HG02870 (cell line): Measurements from ENCODE around the gene NBPF14.
"Not testable (repeated sequence)": the region's sequence is repeated elsewhere in the genome, so short reads cannot be mapped to it uniquely, and the experiment has no call there.

ENCODE experiments used
- ATAC-seq: cut with Tn5 transposase; IDR thresholded peaks from one replicate; pipeline ENCODE4 v1.9.1; 2021; ENCODE audit warnings: mild to moderate bottlenecking, moderate library complexity; ENCODE audit not compliant: unreplicated experiment

The NBPF14 gene, protein sequence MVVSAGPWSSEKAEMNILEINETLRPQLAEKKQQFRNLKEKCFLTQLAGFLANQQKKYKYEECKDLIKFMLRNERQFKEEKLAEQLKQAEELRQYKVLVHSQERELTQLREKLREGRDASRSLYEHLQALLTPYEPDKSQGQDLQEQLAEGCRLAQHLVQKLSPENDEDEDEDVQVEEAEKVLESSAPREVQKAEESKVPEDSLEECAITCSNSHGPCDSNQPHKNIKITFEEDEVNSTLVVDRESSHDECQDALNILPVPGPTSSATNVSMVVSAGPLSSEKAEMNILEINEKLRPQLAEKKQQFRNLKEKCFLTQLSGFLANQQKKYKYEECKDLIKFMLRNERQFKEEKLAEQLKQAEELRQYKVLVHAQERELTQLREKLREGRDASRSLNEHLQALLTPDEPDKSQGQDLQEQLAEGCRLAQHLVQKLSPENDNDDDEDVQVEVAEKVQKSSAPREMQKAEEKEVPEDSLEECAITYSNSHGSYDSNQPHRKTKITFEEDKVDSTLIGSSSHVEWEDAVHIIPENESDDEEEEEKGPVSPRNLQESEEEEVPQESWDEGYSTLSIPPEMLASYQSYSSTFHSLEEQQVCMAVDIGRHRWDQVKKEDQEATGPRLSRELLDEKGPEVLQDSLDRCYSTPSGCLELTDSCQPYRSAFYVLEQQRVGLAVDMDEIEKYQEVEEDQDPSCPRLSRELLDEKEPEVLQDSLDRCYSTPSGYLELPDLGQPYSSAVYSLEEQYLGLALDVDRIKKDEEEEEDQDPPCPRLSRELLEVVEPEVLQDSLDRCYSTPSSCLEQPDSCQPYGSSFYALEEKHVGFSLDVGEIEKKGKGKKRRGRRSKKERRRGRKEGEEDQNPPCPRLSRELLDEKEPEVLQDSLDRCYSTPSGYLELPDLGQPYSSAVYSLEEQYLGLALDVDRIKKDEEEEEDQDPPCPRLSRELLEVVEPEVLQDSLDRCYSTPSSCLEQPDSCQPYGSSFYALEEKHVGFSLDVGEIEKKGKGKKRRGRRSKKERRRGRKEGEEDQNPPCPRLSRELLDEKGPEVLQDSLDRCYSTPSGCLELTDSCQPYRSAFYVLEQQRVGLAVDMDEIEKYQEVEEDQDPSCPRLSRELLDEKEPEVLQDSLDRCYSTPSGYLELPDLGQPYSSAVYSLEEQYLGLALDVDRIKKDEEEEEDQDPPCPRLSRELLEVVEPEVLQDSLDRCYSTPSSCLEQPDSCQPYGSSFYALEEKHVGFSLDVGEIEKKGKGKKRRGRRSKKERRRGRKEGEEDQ (N-terminal part only)

DNA sequence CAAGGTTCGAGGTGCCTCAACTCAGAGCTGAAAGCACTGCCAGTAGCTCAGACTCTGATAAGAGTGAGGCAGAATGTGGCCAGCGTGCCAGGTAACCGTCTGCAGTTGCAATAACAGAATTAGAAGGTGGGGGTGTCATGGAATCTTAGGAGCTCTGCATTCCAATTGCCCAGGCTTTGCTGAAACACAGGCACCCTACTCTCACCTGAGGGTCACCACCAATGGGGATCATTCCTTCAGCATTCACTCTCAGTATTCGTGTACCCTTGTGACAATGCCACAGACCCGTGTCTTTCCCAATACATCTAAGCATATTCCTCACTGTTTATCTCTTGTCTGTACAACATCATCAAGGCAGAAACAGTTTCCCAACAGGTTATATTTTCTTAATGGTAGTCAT lies at the start of gene NBPF14:
Gene NBPF14 (minus strand): TSS at position 101 of the 400 bp plus-strand sequence. CDS start 294 bp downstream, outside the sequence.
- ATAC-seq, result not testable (repeated sequence)

DNA sequence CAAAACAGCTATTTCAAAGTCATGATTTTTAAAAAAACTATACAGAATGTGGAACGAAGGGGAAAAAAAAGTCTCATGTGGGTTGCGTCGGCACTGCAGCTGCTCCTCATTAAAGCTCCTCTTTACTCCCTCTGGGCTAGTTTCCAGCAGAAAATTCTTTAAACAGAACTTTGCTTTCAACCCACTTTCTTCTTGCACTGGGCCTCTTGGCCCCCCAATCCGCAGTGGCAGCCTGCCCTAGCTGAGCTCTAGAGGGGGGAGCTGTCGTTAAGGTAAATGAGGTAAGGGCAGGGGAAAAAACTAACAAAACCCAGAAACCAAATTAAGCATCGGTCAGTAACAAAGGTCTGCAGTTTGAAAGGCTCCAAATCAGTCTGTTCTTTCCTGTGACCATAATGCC lies 29.6 kb upstream of the NBPF14 start:
- ATAC-seq, result not testable (repeated sequence)

DNA sequence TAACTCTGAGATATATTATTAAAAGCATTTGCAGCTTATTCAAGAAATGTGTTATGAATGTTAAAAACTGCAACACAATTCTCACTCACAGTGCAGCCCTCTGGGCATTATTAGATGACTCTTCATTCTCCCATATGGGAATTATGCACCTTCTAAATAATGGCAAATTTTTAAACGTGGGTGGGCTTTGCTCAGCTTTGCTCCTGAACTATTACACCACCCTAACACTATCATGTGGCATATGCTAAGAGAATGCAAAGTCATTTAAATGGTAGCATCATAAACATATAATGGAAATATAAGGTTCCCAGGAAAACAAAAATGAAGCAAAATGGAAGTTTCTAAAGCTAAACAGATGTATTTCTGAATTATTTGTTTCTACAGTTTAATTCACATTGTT lies 22.4 kb upstream of the NBPF14 start:
- ATAC-seq, result not testable (repeated sequence)

DNA sequence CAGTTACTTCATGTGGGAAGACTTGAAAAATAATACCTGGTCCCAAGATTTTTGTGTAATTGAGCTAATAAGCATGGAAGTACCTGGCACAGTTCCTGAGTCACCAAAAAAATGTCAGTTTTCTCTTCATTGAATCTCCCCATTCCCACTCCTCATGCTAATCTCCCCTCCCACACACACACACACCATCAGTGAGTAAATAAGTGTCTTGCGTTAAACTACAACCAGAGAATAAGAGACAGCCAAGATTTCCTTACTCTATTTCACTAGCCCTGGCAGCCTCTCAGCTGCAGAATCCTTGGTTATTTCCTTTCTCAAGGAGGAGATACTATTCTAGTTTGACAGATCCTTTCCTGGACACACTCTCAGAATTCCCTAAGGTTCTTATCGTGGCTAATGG lies 9.5 kb upstream of the NBPF14 start:
- ATAC-seq, result not testable (repeated sequence)

DNA sequence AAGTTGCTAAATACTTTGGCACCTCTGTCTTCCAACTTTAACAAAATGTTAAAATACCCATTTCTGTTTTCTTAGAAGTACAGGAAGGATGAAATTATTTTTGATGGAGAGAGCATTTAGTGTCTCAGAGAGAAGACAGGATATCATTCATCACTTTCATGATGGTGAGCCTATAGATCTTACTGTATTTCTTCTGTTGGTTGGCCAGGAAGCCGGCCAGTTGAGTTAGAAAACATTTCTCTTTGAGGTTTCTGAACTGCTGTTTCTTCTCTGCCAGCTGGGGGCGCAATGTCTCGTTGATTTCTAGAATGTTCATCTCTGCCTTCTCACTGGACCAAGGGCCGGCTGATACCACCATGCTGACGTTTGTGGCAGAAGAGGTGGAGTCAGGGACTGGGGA lies 451 bp downstream of the NBPF14 start:
- ATAC-seq, result not testable (repeated sequence)

DNA sequence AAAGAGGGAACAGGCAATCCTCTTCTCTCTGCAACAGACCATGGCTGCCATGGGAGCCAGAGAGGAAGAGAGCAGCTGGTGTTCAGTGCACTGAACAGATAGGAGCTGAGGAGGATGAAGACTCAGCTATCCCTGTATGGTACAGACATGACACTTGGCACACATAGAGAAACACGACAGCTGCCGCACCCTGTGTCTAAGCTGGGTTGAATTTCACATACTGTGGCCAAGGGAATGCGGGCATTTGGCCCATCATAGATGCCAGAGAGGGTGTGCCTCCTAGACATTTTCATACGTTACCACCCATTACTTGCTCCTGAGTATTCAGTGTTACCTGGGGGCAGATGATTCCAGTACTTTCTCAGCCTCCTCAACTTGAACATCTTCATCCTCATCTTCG lies 4.7 kb downstream of the NBPF14 start:
- not testable (repeated sequence) for ATAC-seq

DNA sequence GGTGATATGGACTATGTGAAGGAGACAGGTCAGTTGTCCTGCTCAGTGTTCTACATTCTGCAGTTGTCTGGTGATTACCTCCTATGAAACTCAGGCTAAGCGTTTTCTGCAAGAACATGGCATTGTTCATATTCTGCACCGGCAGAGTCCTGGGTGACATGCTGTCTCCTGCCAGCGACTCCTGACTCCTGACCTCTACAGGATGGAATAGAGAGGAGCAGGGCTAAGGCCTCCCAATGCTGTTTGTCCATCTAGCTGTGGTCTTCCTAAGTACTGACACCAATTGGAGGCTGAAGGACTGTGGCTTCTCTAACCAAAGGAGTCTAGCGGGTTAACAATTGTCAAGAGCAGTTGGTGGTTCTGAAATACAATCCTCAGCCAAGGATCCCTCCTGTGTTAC lies 63.7 kb downstream of the NBPF14 start:
- not testable (repeated sequence) for ATAC-seq

DNA sequence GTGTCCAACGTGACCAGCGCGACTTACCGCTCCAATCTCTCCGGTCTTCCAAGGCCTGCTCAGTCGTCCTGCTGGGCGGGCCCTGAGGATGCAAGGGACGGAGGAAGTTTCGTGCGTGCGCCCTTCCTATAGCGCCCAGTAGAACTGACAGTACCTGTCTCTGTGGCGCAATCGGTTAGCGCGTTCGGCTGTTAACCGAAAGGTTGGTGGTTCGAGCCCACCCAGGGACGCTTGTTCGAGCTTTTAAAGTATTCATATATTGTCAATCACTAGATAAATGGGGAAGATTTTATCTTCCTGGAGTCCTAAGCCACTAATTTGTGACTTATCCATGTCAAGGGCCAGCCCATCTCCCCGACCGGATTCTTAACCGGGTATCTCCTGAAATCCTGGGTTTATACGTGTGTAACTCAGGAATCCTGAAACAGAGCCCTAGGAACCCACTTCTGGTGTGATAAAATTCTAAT lies 66.7 kb downstream of the NBPF14 start:
- ATAC-seq, result not testable (repeated sequence)

DNA sequence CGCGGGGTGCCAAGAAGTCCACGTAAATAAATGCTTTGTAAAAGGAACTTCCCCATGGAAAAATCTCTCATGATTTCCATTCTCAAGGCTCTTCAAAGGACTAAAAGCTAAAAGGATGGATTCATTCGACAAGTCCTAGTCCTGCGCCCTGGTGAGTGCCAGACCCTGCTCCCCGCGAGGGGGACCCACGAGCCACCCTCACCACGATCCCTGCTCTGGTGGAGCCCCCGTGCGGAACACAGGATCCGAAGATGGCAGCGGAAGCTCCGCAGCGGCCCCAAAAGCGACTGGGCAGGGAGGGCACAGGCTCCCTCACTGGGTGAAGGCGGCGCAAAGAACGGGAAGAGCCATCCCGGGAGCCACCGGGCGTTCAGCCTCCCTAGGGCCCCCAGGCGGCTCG lies 67.2 kb downstream of the NBPF14 start:
- not testable (repeated sequence) for ATAC-seq

DNA sequence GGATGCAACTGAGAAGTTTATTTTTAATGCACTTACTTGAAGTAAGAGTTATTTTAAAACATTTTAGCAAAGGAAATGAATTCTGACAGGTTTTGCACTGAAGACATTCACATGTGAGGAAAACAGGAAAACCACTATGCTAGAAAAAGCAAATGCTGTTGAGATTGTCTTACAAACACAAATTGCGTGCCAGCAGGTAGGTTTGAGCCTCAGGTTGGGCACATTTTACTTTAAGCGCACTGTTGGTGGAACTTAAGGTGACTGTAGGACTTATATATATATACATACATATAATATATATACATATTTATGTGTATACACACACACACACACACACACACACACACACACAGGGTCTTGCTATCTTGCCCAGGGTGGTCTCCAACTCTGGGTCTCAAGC lies 69.2 kb downstream of the NBPF14 start:
- ATAC-seq, result not testable (repeated sequence)

DNA sequence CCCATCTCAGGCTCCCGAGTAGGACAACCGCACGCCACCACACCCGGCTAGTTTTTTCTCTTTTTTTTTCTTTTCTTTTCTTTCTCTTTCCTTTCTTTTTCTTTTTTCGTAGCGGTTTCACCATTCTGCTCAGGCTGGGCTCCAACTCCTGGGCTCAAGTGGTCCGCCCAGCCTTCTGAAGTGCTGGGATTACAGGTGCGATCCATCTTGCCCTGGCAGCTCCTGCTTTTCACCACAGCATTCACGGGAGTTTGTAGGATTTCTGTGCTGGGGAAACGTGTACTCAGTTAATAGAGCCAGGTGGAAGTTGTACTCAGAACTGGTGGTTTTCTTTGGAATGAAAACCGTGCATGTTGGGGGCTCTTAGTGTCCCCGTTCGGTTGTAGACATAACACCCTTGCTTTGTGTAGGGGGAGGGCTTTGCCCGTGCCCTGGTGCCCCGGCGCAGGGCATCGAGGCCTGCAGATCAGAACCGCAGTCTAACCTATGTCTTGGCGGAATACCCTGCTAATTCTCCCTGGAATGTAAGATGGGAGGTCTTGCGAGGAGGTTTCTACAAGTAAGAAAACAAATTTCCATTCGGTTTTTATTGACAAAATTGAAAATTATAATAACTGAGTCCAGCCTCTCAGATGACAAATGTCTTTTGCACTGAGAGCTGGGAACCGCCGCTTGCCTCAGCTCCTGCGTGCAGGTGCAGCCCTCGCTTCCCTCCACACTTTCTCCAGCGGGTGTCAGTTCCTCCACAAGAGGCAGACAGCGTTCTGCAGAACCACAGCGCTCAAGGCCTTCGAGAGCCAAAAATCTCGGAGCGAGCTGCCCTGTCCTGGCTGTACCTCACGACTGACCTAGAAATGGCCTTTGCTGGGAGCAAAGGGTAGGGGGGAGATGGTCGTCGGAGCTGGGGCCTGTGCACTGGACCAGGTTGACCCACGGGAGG lies 72.3 kb downstream of the NBPF14 start:
- ATAC-seq, result not testable (repeated sequence)

DNA sequence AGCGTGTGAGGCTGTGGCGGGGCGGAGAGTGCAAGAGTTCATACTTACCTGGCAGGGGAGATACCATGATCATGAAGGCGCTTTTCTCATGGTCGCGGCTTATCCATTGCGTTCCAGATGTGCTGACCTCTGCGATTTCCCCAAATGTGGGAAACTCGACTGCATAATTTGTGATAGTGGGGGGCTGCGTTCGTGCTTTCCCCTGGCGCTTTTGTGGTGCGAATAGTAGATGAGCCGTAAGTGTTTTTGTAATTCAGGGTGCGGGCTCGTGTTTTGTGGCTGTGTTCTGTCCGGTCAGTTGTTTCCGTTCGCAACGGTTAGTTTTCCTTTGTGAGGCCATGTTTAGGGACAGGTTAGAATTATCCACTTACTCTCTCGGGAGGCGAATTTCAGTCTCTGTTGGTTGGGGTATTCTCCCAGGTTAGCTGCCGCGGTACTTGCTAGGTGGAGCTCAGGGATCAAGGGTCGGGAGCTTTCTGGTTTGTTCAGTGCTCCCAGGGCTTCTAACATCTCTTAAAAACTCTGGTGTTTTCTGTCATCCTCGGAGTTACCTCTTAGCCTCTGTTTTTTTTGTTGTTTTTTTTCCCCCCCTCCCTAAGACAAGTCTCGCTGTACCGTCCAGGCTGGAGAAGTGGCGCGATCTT lies 73.1 kb downstream of the NBPF14 start:
- ATAC-seq, result peak; percentile 68

DNA sequence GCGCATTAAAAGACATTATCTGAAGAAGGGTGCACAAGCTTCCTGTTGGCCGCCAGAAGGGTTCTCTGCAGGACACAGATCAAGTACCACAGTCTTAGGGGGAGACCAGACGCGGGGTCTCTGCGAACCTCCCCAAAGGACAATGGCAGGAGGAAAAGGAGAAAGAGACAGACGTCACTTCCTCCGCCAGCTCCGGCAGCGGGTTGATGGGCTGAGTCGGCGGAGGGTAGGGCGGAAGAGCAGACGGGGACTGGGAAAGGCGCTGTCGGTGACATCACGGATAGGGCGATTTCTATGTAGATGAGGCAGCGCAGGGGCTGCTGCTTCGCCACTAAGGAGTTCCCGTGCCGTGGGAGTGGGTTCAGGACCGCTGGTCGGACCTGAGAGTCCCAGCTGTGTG lies 73.7 kb downstream of the NBPF14 start:
- ATAC-seq, result not testable (repeated sequence)

DNA sequence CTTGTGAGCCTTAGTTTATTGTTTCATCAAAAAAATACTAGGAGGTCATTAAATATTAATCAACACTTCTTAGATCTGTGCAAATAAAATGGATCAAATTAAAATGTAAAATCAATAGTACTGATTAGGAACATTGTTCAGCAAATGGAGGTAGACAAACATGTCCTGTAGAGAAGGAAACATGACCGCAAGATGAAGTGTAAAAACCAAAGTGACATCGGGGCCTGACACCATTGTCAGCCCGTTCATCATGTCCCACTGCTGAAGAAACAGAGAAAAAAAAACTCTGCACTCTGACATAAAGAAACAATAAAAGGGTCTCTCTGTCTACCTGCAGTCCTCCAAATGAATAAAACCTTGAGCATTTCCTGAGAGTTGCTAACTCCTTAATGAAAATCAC lies 81.5 kb downstream of the NBPF14 start:
- not testable (repeated sequence) for ATAC-seq

DNA sequence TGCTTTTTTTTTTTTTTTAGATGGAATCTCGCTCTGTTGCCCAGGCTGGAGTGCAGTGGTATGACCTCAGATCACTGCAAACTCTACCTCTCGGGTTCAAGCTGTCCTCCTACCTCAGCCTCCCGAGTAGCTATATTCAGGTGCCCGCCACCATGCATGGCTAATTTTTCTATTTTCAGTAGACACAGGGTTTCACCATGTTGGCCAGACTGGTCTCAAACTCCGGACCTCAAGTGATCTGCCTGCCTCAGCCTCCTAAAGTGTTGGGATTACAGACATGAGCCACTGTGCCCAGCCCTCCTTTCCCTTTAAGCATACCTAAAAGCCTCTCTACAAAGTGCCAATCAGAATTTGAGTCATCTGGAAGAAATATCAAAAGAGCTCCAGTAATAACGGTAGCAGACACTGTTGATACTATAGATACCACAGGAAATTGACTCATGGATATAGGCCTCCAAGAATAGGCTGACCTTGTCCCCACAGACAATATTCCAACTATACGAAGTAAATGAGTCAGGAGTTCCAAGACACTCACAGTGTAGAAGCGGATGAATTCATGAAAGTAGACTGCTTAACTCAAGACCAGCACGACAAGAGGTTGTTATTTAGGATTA lies 83.1 kb downstream of the NBPF14 start:
- ATAC-seq, result not testable (repeated sequence)

DNA sequence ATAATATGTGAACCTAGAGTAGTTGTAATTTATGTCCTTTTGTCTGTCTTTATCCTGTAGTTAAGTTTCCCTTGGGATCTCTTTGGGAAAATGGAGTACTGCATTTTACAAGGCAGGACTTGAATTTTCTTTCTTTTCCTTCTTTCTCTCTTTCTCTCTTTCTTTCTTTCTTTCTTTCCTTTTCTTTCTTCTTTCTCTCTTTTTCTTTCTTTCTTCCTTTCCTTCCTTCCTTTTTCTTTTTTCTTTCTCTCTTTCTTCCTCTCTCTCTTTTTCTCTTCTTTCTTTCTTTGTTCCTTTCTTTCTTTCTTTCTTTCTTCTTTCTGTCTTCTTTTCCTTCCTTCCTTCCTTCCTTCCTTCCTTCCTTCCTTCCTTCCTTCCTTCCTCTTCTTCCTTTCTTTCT lies 101.9 kb downstream of the NBPF14 start:
- ATAC-seq, result not testable (repeated sequence)

DNA sequence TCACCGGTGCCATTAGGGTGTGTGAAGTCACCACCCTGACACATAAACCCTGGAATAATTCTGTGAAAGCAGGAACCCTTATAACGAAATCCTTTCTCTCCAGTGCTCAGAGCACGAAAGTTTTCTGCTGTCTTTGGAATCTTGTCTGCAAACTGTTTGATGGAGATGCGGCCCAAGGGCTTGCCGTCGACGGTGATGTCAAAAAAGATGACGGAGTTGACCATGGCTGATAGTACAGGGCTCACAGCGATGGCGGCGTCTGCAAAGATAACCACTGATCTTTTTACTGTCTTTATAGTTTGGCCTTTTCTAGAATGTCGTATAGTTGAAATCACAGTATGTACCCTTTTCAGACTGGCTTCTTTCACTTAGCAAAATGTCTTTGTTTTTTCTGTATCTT lies 112.8 kb downstream of the NBPF14 start, which contains the start of gene PPIAL4G:
Gene PPIAL4G (minus strand): TSS at position 274 of the 400 bp plus-strand sequence. CDS start 50 bp downstream, at position 224.
- ATAC-seq, result not testable (repeated sequence)
